ENCODE data around the gene CDA.

CDA gene

GRCh38 chr1:20618550-20618949 lies 29.7 kb downstream of the CDA start:
- DNase-seq = no peak

GRCh38 chr1:20619999-20620398 lies 31.1 kb downstream of the CDA start:
- DNase-seq = no peak

DNA sequence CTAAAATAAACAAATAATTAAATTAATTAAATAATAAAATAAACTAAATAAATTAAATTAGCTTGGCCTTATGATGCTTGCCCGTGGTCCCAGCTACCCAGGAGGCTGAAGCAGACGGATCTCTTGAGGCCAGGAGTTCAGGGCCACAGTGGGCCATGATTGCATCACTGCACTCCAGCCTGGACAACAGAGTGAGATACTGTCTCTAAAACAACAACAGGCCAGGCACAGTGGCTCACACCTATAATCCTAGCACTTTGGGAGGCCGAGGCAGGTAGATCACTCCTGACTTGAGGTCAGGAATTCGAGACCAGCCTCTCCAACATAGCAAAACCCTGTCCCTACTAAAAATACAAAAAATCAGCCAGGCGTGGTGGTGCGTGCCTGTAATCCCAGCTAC lies 32.1 kb downstream of the CDA start:
- no peak for DNase-seq

DNA sequence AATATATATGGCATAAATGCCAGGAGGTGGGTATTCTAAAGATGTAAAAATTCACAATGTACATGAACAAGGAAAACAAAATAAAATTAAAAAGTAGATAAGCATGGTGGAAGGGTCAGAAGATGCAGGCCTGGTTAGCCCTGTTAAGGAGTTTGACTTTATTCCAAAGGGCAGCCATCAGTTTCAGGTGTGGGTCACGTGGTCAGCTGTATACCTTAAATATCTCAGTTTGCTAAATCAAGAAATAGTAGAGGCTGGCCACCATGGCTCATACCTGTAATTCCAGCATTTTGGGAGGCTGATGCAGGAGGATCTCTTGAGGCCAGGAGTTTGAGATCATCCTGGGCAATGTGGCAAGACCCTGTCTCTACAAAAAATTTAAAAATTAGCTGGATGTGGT lies 35.8 kb downstream of the CDA start:
- DNase-seq = no peak

DNA sequence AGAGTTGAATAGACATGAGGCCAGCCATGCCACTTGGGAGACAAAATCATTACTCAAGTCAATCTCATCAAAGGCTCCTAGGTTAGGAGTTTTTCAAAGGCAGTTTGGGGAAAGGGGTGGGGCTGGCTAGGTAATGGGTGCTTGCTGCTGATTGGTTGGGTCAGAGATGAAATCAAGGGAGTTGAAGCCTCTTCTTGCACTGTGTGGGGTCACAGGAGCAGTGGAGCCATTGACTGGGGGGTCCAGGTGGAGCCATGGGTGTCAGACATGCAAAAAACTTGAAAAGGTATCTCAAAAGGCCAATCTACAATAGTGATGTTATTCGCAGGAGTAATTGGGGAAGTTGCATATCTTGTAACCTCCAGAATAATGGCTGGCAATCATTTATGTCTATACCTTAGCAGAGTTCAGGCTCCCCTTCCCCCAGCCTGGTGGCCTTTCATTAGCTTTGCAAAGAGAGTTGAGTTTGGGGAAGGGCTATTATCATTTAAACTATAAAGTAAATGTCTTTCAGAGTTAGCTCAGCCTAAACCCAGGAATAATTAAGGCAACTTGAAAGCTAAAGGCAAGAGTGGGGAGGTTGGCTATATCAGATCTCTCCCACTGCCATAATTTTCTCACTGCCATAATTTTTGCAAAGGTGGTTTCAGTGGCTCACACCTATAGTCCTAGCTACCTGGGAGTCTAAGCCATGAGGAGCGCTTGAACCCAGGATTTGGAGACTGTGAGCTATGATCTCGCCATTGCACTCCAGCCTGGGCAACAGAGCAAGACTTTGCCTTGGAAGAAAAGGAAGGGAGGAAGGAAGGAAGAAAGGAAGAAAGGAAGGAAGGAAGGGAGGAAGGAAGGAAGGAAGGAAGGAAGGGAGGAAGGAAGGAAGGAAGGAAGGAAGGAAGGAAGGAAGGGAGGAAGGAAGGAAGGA lies 36.5 kb downstream of the CDA start:
- no peak for DNase-seq

DNA sequence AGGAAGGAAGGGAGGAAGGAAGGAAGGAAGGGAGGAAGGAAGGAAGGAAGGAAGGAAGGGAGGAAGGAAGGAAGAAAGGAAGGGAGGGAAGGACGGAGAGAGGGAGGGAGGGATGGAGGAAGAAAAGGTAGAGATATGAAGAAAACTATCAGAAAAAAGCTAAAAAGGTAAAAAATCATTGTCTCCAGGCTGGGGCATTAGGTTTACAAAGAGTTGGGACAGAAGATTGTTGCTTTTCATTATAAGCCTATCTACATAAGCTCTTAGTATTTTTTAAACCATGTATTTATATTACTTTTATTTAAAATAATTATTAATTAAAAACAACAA lies 37.2 kb downstream of the CDA start:
- DNase-seq = no peak

DNA sequence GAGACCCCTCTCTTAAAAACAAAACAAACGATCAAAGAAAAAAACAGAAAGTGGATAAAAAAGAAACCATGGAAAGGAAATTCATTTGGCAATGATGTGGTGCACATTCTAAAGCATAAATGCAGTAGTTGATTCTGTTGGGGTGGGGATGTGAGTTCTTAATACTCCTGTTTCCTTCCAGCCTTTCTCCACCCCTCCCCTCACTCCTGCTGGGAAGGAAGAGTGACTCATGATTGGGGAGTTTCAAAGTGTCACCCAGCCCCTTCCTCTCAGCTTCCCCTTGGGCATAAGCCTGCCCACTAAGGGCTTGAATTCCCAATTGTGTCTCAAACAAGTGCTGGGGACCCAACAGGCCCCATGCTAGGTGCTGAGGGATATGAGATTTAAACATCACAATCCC lies 37.6 kb downstream of the CDA start:
- no peak for DNase-seq

GRCh38 chr1:20630729-20631128 lies 41.8 kb downstream of the CDA start:
- no peak for DNase-seq

DNA sequence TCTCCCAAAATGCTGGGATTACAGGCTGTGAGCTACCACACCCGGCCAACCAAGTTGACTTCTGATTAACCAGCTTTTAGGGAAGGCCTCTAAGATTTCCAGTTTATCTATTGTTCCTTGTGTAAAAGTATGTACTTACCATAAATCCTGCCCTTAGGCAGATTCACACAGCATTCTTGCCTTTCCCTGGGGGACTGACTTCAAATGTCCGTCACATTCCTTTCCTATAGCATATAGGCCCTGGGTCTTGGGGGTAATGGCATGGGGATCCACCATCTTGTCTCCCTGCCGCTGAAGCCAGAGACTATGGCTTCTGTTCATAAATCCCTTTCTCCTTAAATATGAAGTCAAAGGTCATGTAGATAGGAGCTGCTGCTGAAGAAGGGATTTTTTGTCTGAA lies 43.5 kb downstream of the CDA start:
- DNase-seq = no peak

DNA sequence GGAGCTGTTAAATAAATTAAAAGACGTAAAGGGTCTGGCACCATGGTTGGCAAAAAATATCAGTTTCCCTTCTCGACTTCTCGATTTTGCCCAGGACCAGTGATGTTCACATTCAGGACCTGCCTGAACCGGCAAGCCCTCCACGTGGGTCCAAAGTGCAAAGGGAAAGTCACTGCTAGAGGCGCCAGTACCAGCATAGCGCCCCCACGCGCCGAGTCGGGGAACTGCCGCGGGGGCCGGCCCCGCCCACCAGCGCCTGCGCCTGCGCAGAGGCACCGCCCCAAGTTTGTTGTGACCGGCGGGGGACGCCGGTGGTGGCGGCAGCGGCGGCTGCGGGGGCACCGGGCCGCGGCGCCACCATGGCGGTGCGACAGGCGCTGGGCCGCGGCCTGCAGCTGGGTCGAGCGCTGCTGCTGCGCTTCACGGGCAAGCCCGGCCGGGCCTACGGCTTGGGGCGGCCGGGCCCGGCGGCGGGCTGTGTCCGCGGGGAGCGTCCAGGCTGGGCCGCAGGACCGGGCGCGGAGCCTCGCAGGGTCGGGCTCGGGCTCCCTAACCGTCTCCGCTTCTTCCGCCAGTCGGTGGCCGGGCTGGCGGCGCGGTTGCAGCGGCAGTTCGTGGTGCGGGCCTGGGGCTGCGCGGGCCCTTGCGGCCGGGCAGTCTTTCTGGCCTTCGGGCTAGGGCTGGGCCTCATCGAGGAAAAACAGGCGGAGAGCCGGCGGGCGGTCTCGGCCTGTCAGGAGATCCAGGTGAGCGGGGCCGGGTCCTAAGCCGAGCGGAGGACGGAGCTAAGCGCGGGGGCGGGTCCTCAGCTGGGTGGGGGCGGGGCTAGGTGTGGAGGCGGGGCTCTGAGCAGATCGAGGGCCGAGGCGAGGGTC lies 44.5 kb downstream of the CDA start, which contains the start of gene PINK1:
Gene PINK1 (plus strand): TSS at position 269 of the 875 bp plus-strand sequence. CDS start 91 bp downstream, at position 360.
- DNase-seq = peak; percentile 87

DNA sequence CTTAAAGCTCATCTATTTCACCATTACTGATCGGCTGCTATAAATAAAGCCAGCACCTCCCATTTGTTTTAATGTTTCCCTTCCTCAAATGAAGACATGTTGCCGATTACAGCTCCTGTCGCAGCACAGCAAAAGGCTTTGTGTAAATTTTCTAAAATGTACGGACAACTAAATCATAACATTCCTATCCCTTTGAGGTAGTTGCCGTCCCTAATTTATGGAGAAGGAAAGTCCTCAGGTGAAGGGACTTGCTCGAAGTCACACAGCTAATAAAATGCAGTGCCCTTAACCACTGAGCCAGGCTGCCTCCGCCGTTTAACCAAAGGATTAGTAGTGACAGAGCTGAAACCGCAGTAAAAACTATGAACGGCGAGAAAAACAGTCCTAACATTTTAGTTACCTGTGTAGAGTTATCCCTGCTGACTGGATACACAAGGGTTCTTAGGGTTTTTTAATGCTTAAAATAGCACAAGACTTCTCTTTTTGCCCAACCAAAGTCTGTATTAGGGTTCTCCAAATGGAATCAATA lies 45.2 kb downstream of the CDA start:
- no peak for DNase-seq

DNA sequence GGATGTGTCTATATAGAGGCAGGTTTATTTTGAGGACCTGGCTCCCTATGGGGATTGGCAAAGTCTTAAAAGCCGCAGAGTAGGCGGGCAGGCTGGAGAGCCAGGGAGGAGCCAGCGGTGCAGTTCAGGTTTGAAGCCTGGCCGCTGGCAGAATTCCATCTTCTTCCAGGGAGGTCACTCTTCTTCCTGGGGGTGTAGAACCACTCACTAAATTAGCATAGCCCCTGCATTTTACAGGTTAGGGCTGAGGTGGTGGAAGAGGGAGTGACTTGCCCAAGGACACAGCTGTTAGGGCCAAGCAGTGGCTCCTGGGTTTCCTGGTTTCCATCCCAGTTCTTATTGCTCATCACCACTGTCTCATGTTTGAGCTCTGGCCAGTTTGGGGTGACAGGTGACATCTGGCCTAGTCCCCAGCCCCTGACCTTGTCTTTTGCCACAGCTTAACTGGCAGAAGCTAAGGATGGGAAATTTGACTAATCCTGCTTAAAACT lies 45.7 kb downstream of the CDA start:
- DNase-seq = peak; percentile 38

GRCh38 chr1:20636785-20637347 lies 48.0 kb downstream of the CDA start:
- DNase-seq = no peak

GRCh38 chr1:20640183-20640597 lies 51.3 kb downstream of the CDA start:
- DNase-seq = peak; percentile 55

GRCh38 chr1:20641975-20642374 lies 53.1 kb downstream of the CDA start:
- no peak for DNase-seq

DNA sequence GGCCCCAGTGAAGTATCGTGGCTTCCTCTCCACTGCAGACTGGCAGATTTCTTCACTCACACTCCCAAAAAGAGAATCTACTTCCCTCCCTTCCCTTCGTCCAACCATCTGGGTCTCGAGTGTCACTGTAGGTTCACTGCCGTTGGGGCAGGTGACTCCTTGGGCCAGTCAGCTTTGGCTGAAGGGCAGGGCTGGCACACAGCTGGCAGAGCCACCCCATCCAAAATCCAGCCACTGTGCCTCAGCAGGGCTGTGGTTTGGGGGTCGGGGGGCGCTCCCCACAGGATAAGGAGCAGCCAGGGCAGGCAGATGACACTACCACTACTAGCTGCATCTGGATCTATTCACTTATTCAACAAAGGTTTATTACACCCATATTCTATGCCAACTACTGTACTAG lies 54.2 kb downstream of the CDA start:
- no peak for DNase-seq

GRCh38 chr1:20644416-20644815 lies 55.5 kb downstream of the CDA start:
- no peak for DNase-seq

GRCh38 chr1:20645414-20645813 lies 56.5 kb downstream of the CDA start:
- DNase-seq = no peak

DNA sequence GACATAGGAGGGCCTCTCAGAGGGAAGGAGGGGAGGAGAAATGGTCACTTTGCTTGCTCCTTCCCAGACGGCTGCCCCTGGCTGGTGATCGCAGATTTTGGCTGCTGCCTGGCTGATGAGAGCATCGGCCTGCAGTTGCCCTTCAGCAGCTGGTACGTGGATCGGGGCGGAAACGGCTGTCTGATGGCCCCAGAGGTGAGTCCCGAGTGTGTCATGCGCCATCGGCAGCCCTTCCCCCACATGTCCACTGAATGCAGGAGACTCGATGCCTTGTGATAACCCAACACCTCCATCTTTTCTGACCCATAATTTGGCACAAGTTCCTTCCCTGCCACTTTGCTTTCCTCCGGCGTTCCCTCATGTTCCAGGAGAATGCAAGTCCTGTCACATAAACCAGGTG lies 59.5 kb downstream of the CDA start:
- DNase-seq = no peak

- DNase-seq = no peak
These were observed 60.0 kb downstream of the CDA start for GRCh38 chr1:20648946-20649345.

- DNase-seq = no peak
These were observed 63.4 kb downstream of the CDA start for GRCh38 chr1:20652300-20652699.

DNA sequence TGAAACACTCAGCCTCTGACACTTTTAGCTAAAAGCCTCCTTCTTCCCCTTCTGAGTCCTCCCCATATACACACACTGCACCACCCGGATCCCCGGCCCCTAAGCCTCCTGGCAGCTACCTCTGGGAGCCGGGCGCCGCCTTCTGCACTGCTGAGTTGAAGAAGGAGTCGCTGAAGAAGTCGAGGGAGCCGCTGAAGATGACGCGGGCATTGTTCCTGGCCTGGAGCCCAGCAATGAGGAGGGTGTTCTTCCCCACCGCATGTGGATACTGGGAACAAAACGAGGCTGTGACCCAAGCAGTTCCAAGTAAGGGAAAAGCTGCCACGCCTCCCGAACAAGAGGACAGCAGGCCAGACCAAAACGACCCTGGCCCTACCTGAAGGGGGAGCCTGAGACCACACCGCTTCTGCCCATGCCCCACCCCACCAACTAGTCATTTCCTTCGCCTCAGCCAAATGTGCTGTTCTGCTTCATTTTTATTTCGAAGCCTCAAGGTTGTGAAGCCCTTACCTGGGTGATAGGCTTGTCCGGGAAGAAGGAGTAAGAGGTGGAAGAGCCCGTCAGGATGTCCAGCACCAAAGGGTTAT lies 65.3 kb downstream of the CDA start:
- no peak for DNase-seq

- DNase-seq = no peak
These were observed 68.1 kb downstream of the CDA start for GRCh38 chr1:20657024-20657423.

Data from NCI-H2227 treated with DMSO at 0.1 percent for 48 hours (cell line).